Measurements from ENCODE around the gene MED13. TPM values are rescaled to one million over a fixed set of nuclear protein-coding genes. Genes with fewer than 3 reads are reported as not detected.
"Not testable (repeated sequence)": the region's sequence is repeated elsewhere in the genome, so short reads cannot be mapped to it uniquely, and the experiment has no call there.

MED13 gene
- total RNA-seq, 6 experiments from 2014 or later, result 22.9 to 36.3 (median 32.5) TPM

- Histone ChIP-seq H3K27ac (peak overlapping the region; percentile 53 to 75 (median 73)), H3K9me3 (no peaks in the 10 kb centered on the region), H3K4me1 (peaks cover 0 to 7% (median 2%) of the 10 kb centered on the region in 4 donors), H3K36me3 (peaks cover 0 to 8% (median 0%) of the 10 kb centered on the region in 4 donors), H3K4me3 (peak overlapping the region; percentile 59 to 76 (median 66)), H3K27me3 (no peaks in the 10 kb centered on the region)
- ATAC-seq, result no peak
- intact Hi-C loops (cut with DNase I), result no loop called here
- no peak for DNase-seq
- no peak for TF ChIP-seq CTCF (IDR thresholded peaks at IDR 0.05)
- TF ChIP-seq POLR2A (IDR thresholded peaks at IDR 0.05), result no peak
- 14% methylated on average over 4 of the region's 4 CpGs for WGBS (ENCODE audit: insufficient coverage, low coverage, low lambda C conversion rate, missing lambda C conversion rate)
These were observed 138.3 kb downstream of the MED13 start for GRCh38 chr17:61926826-61927207.

GRCh38 chr17:61915162-61915561, 149.9 kb downstream of the MED13 start:
- DNase-seq; H3K27ac ChIP-seq; H3K4me1 ChIP-seq; H3K9me3 ChIP-seq; H3K27me3 ChIP-seq; H3K4me3 ChIP-seq; intact Hi-C loops (cut with DNase I); ATAC-seq: not testable (repeated sequence)
- H3K36me3 ChIP-seq, result peaks cover 0 to 21% (median 13%) of the 10 kb centered on the region in 4 donors
- WGBS (ENCODE audit: insufficient coverage, low coverage, low lambda C conversion rate, missing lambda C conversion rate), result 89% methylated on average over 11 of the region's 15 CpGs

- intact Hi-C loops (cut with DNase I), result no loop called here
- H3K27ac ChIP-seq, result no peak overlapping the region
- DNase-seq (no peak), ATAC-seq (no peak)
- H3K4me1 ChIP-seq, result no peaks in the 10 kb centered on the region
- WGBS (ENCODE audit: insufficient coverage, low coverage, low lambda C conversion rate, missing lambda C conversion rate), result 100% methylated on average over 7 of the region's 7 CpGs
- H3K36me3 ChIP-seq, result peaks cover 0 to 29% (median 11%) of the 10 kb centered on the region in 4 donors
- no peaks in the 10 kb centered on the region for H3K27me3 ChIP-seq
- H3K9me3 ChIP-seq, result no peaks in the 10 kb centered on the region
- no peak overlapping the region for H3K4me3 ChIP-seq
- TF ChIP-seq CTCF (IDR thresholded peaks at IDR 0.05) (no peak), POLR2A (IDR thresholded peaks at IDR 0.05) (no peak)
These were observed 156.6 kb downstream of the MED13 start for GRCh38 chr17:61908292-61909037.

- 91% methylated on average over 5 of the region's 5 CpGs for WGBS (ENCODE audit: insufficient coverage, low coverage, low lambda C conversion rate, missing lambda C conversion rate)
- H3K9me3 ChIP-seq, result no peaks in the 10 kb centered on the region
- H3K27me3 ChIP-seq, result no peaks in the 10 kb centered on the region
- no peak overlapping the region for H3K4me3 ChIP-seq
- no peak for TF ChIP-seq POLR2A (IDR thresholded peaks at IDR 0.05)
- no peak for TF ChIP-seq CTCF (IDR thresholded peaks at IDR 0.05)
- no peak overlapping the region for H3K27ac ChIP-seq
- intact Hi-C loops (cut with DNase I), result no loop called here
- no peak for DNase-seq
- no peaks in the 10 kb centered on the region for H3K4me1 ChIP-seq
- peaks cover 0 to 32% (median 11%) of the 10 kb centered on the region in 4 donors for H3K36me3 ChIP-seq
- ATAC-seq, result no peak
These were observed 157.7 kb downstream of the MED13 start for GRCh38 chr17:61907361-61907760.

- H3K4me3 ChIP-seq, result no peak overlapping the region
- WGBS (ENCODE audit: insufficient coverage, low coverage, low lambda C conversion rate, missing lambda C conversion rate), result 79% methylated on average over 5 of the region's 5 CpGs
These were observed 160.9 kb downstream of the MED13 start for GRCh38 chr17:61904094-61904710.

More at GRCh38 chr17:61904094-61904710, 160.9 kb downstream of the MED13 start:
- intact Hi-C loops (cut with DNase I), result no loop called here
- Histone ChIP-seq H3K4me1 (no peaks in the 10 kb centered on the region), H3K27me3 (no peaks in the 10 kb centered on the region), H3K27ac (no peak overlapping the region), H3K9me3 (no peaks in the 10 kb centered on the region), H3K36me3 (peaks cover 0 to 20% (median 7%) of the 10 kb centered on the region in 4 donors)
- TF ChIP-seq POLR2A (IDR thresholded peaks at IDR 0.05) (no peak), CTCF (IDR thresholded peaks at IDR 0.05) (no peak)
- no peak for DNase-seq
- ATAC-seq, result peak in 1 of 4 donors; percentile 22
